OCI-LY7 (cell line): ENCODE measurements around the gene MEGF6. TPM values are rescaled to one million over a fixed set of nuclear protein-coding genes. Genes with fewer than 3 reads are reported as not detected.

Source experiments
- BruUV-seq: library from RNA; stranded (reverse); fragments of 400-500 nt; replicated peaks from 2 replicates; lab custom pipeline; 2021; lab: Mats Ljungman, UMichigan
- CTCF ChIA-PET: fragments of 300-600 bp; sonication (Branson Sonifier 250); formaldehyde crosslinking; loops from one replicate; lab custom pipeline; 2022; ENCODE audit warnings: antibody characterized with exemption; ENCODE audit not compliant: unreplicated experiment; lab: Charles Lee
- POLR2A ChIA-PET: fragments of 300-600 bp; sonication (Branson Sonifier 250); formaldehyde crosslinking; loops from one replicate; lab custom pipeline; 2022; ENCODE audit warnings: antibody characterized with exemption; lab: Charles Lee
- DNase-seq: peaks from one replicate; pipeline ENCODE4 v3.0.0-alpha.2; 2015; ENCODE audit warnings: low spot score
- H2AFZ ChIP-seq: fragments of 200-600 bp; sonication (generic), shearing (Covaris generic); 2 replicates; pipeline ENCODE4 v1.6.1; 2014; ENCODE audit warnings: mild to moderate bottlenecking, antibody characterized with exemption, low read length, moderate library complexity
- H3K27ac ChIP-seq: fragments of 200-600 bp; sonication (generic); 2 replicates; pipeline ENCODE4 v1.5.1; 2014; ENCODE audit warnings: mixed run types, low read depth, mild to moderate bottlenecking, moderate library complexity, low read length, inconsistent platforms; ENCODE audit not compliant: poor library complexity, severe bottlenecking
- H3K36me3 ChIP-seq: fragments of 200-600 bp; sonication (generic); 2 replicates; pipeline ENCODE4 v1.6.1; 2014; ENCODE audit warnings: mild to moderate bottlenecking, antibody characterized with exemption, low read length, moderate library complexity, mixed read lengths; ENCODE audit not compliant: insufficient read depth
- H3K4me1 ChIP-seq: fragments of 200-600 bp; sonication (generic); 2 replicates; pipeline ENCODE4 v1.5.1; 2014; ENCODE audit warnings: mild to moderate bottlenecking, low read length; ENCODE audit not compliant: insufficient read depth, poor library complexity, severe bottlenecking
- H3K4me2 ChIP-seq: fragments of 200-600 bp; sonication (generic); 2 replicates; pipeline ENCODE4 v1.6.1; 2014; ENCODE audit warnings: mild to moderate bottlenecking, low read length
- H3K4me3 ChIP-seq: fragments of 200-600 bp; sonication (generic); 2 replicates; pipeline ENCODE4 v1.5.1; 2014; ENCODE audit warnings: mild to moderate bottlenecking, low read depth, low read length; ENCODE audit not compliant: poor library complexity, severe bottlenecking
- H3K79me2 ChIP-seq: fragments of 200-600 bp; sonication (generic); 2 replicates; pipeline ENCODE4 v1.6.1; 2016; ENCODE audit warnings: low read depth, mild to moderate bottlenecking, low read length, moderate library complexity, mixed read lengths; ENCODE audit not compliant: insufficient read depth
- H3K9me2 ChIP-seq: fragments of 200-600 bp; sonication (generic); 2 replicates; pipeline ENCODE4 v1.6.1; 2016; ENCODE audit warnings: mild to moderate bottlenecking, low read length, mixed read lengths; ENCODE audit not compliant: insufficient read depth
- H3K9me3 ChIP-seq: fragments of 200-600 bp; sonication (generic); 2 replicates; pipeline ENCODE4 v1.6.1; 2014; ENCODE audit warnings: mild to moderate bottlenecking, mixed run types, low read length, mixed read lengths
- H4K20me1 ChIP-seq: fragments of 200-600 bp; sonication (generic); 2 replicates; pipeline ENCODE4 v1.6.1; 2014; ENCODE audit warnings: mild to moderate bottlenecking, antibody characterized with exemption, low read length, moderate library complexity, mixed read lengths; ENCODE audit not compliant: insufficient read depth
- EZH2phosphoT487 ChIP-seq: fragments of 200-600 bp; sonication (generic); IDR thresholded peaks from 2 replicates; pipeline ENCODE4 v1.6.1; 2018; ENCODE audit warnings: low read depth, borderline replicate concordance, mild to moderate bottlenecking, mixed run types, antibody characterized with exemption, low read length, moderate library complexity, mixed read lengths
- intact Hi-C: fragments of 100-400 bp; cut with micrococcal nuclease; formaldehyde crosslinking; loops from one replicate; pipeline ENCODE4 v1.10.0; 2022; ENCODE audit not compliant: unreplicated experiment
- total RNA-seq, 2 experiments: library from RNA; depleted of rRNA in 1 of 2; stranded (reverse); fragments of >200 nt in 1 of 2; shearing (Covaris generic) in 1 of 2; gene quantifications; 2 replicates each; pipeline ENCODE4 v1.2.3, GENCODE V29; 2014 to 2022
- TF ChIP-seq, protein P1 (sequence below): fragments of 200-600 bp; sonication (generic); conservative IDR thresholded peaks from 2 replicates; pipeline ENCODE4 v1.5.1; 2014; ENCODE audit warnings: mild to moderate bottlenecking, antibody characterized with exemption, low read length, moderate library complexity, mixed read lengths

MEGF6 gene
- total RNA-seq, 2 experiments from 2014 or later, result 0.15 to 0.32 TPM

DNA sequence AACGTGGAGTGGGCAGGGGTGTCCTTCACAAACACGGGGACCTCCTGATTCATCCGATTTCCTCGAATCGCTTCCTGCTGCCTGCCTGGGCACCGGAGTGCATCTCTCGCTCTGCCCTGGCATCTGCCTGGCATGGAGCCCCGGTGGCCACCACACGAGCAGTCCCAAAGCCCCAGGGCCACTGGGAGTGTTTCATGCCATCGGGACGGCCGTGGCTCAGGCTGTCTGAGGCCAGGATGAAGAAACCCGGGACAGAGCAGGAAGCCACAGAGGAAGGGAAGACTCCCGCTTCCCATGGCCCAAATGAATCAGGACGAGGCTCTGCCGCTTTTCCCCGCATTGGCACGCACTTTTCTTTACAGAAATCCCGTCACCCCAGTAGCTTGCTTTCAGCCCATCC lies 32.4 kb downstream of the MEGF6 start:
- CTCF ChIA-PET, result no interaction called here
- no TSS peak for BruUV-seq
- no peak overlapping the region for H2AFZ ChIP-seq

DNA sequence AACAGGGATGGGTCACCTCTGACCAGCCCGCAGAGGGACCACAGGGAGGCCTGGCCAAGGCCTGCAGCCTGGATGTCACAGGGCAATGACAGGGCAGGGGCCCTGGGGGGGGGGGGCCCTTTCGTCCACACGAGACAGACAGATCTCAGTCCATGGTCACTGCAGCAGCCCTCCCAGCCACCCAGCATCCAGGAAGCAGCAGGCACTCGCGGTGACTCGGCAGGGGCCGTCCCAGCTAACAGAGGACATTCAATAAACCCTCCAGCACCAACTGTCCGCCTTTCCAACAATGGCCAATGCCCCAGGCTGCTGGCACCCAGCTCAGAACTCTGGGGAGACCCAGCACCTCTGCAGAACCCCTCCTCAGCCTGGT lies 32.9 kb downstream of the MEGF6 start:
- DNase-seq, result no peak
- H3K4me1 ChIP-seq, result no peaks in the 10 kb centered on the region
- BruUV-seq, result no TSS peak
- no peaks in the 10 kb centered on the region for H3K79me2 ChIP-seq
- H3K9me3 ChIP-seq, result no peaks in the 10 kb centered on the region
- H3K4me3 ChIP-seq, result no peak overlapping the region
- no peaks in the 10 kb centered on the region for H3K36me3 ChIP-seq
- H4K20me1 ChIP-seq, result no peaks in the 10 kb centered on the region
- POLR2A ChIA-PET, result no interaction called here
- no peak overlapping the region for H3K27ac ChIP-seq
- TF ChIP-seq EZH2phosphoT487, result no peak
- TF ChIP-seq, protein P1, sequence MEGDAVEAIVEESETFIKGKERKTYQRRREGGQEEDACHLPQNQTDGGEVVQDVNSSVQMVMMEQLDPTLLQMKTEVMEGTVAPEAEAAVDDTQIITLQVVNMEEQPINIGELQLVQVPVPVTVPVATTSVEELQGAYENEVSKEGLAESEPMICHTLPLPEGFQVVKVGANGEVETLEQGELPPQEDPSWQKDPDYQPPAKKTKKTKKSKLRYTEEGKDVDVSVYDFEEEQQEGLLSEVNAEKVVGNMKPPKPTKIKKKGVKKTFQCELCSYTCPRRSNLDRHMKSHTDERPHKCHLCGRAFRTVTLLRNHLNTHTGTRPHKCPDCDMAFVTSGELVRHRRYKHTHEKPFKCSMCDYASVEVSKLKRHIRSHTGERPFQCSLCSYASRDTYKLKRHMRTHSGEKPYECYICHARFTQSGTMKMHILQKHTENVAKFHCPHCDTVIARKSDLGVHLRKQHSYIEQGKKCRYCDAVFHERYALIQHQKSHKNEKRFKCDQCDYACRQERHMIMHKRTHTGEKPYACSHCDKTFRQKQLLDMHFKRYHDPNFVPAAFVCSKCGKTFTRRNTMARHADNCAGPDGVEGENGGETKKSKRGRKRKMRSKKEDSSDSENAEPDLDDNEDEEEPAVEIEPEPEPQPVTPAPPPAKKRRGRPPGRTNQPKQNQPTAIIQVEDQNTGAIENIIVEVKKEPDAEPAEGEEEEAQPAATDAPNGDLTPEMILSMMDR, result no peak
- H3K9me2 ChIP-seq, result no peaks in the 10 kb centered on the region
- H2AFZ ChIP-seq, result no peak overlapping the region
- CTCF ChIA-PET, result no interaction called here
- no peak overlapping the region for H3K4me2 ChIP-seq
- intact Hi-C loops, result no loop called here

More for the DNA sequence above, 32.4 kb downstream of the MEGF6 start:
- no peak overlapping the region for H3K4me2 ChIP-seq
- TF ChIP-seq, protein P1, result no peak
- no peak for TF ChIP-seq EZH2phosphoT487
- intact Hi-C loops, result no loop called here
- no peak overlapping the region for H3K27ac ChIP-seq
- no peak for DNase-seq
- H3K4me3 ChIP-seq, result no peak overlapping the region
- no peaks in the 10 kb centered on the region for H3K4me1 ChIP-seq
- POLR2A ChIA-PET, result no interaction called here
- no peaks in the 10 kb centered on the region for H4K20me1 ChIP-seq
- H3K9me3 ChIP-seq, result 0 out of 2 replicates have a peak, but pooled peaks cover under 1% of the 10 kb centered on the region
- no peaks in the 10 kb centered on the region for H3K9me2 ChIP-seq
- H3K79me2 ChIP-seq, result no peaks in the 10 kb centered on the region
- H3K36me3 ChIP-seq, result no peaks in the 10 kb centered on the region

DNA sequence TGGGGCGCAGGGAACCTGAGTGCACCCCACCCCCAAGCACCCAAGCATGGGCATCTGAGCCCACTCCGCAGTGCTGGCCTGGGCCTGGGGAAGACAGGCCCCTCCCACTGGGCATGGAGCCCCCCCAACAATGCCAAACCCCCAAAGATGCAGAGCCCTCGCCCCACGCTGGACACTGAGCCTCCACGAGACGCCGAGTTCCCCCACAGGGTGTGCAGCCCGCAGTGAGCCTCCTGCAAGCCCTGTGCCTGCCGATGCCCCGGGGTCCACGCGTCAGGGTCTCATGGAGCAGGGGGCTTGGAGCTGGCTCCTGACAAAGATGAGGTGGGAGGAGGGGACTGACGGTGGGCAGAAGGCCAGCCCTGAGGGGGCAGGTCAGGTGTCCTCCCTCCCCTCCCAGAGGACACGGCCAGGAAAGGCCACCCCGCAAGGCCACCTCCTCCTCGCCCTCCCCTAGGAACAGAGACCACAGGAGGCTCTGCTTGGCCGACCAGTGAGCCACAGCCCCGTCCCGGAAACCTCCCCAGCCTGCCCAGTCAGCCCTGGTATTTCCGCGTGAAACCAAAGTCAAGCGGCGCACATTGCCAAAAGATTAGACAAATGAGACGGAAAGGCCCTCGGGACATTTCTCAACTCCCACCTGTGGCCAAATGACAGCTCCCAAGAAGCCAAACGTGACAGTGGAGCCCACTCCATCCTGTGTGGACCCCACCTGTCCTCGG lies 33.4 kb downstream of the MEGF6 start:
- H3K9me3 ChIP-seq, result no peaks in the 10 kb centered on the region
- no peak for TF ChIP-seq EZH2phosphoT487
- TF ChIP-seq, protein P1, result no peak
- H3K4me1 ChIP-seq, result no peaks in the 10 kb centered on the region
- no peaks in the 10 kb centered on the region for H3K36me3 ChIP-seq
- intact Hi-C loops, result no loop called here
- no TSS peak for BruUV-seq
- H3K4me2 ChIP-seq, result no peak overlapping the region
- no peaks in the 10 kb centered on the region for H4K20me1 ChIP-seq
- no peaks in the 10 kb centered on the region for H3K79me2 ChIP-seq
- ChIA-PET POLR2A (no interaction called here), CTCF (no interaction called here)
- no peak overlapping the region for H2AFZ ChIP-seq
- no peak overlapping the region for H3K27ac ChIP-seq
- H3K9me2 ChIP-seq, result no peaks in the 10 kb centered on the region
- H3K4me3 ChIP-seq, result no peak overlapping the region
- no peak for DNase-seq
